HAP-1 (cell line): ENCODE measurements around the gene AADACL3.
"Not testable (repeated sequence)": the region's sequence is repeated elsewhere in the genome, so short reads cannot be mapped to it uniquely, and the experiment has no call there.

Experiments used
- DNase-seq, 2 experiments: peaks; one replicate each; pipeline ENCODE4 v3.0.0-alpha.2; 2016 to 2020; ENCODE audit warnings: low spot score in 2 of 2
- H3K27me3 ChIP-seq: fragments of 250-450 bp; sonication (Bioruptor Pico); 2 replicates; pipeline ENCODE4 v1.5.1; 2020; ENCODE audit warnings: low read depth, mild to moderate bottlenecking, moderate library complexity
- H3K36me3 ChIP-seq: fragments of 250-450 bp; sonication (Bioruptor Pico); replicated peaks from 2 replicates; pipeline ENCODE4 v1.5.1; 2020; ENCODE audit warnings: mild to moderate bottlenecking
- H3K4me1 ChIP-seq: fragments of 250-450 bp; sonication (Bioruptor Pico); 2 replicates; pipeline ENCODE4 v1.5.1; 2020; ENCODE audit warnings: mild to moderate bottlenecking
- H3K4me3 ChIP-seq: fragments of 250-450 bp; sonication (Bioruptor Pico); 2 replicates; pipeline ENCODE4 v1.5.1; 2020; ENCODE audit warnings: mild to moderate bottlenecking, moderate library complexity
- H3K9me3 ChIP-seq: fragments of 250-450 bp; sonication (Bioruptor Pico); 2 replicates; pipeline ENCODE4 v1.5.1; 2020; ENCODE audit warnings: mild to moderate bottlenecking, moderate library complexity
- in situ Hi-C: fragments of 300-500 bp; cut with MboI; formaldehyde crosslinking; loops from 3 replicates; pipeline ENCODE4 v1.14.3; 2020; ENCODE audit warnings: low sequenced_read_pairs, inconsistent platforms, mixed read lengths

Gene AADACL3

DNA sequence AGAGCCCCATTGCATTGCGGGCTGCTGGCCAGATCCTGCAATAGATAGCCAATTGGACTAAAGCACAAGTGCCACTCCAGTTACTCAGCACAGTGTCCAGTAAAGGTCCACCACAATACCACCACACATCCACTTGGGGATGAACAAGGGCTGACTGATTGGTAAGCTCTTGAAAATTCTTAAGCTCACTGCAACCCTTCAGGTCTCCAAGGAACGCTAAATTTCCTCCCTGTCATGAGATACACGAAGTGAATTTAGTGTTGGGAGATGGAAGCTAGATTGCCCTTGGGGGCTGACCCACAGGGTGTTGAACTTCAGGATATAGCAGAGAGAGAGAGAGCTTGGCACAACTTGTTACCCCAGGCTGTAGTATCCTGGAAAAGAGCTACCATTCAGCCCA is 9.8 kb upstream of the AADACL3 start:
- no peaks in the 10 kb centered on the region for H3K27me3 ChIP-seq
- no peaks in the 10 kb centered on the region for H3K36me3 ChIP-seq
- H3K9me3 ChIP-seq = no peaks in the 10 kb centered on the region
- H3K4me1 ChIP-seq = no peaks in the 10 kb centered on the region
- DNase-seq = no peak
- in situ Hi-C loops = no loop called here
- H3K4me3 ChIP-seq = no peak overlapping the region

DNA sequence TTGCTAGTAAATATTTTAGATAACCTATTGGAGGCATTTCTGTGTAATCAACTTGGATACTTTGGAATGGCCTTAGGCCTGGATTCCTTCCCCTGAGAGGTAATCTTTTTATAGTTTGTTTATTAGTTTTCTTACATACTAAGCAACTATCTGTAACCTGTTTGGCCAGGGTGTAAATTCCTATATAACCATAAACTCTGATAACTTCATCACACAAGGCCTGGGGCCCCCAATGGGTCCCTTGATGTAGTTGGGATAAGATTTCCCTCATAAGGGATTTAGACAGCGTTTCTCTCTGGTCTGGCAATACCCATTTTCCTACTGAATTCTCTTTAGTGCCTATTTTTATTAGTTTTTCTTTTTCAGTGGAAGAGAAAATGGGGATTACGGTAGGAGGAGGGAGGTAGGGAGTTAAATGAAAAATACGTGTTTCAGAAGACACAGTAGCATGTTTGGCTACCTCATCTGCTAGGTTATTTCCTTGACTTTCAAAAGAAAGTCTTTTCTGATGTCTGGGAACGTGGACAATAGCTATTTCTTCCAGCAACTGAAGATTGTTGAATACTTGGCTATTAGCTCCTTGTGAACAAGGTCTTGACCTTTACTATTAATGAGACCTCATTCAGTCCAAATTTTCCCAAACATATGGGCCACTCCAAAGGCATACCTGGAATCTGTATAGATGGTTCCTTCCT is 7.4 kb upstream of the AADACL3 start:
- Histone ChIP-seq H3K4me1 (no peaks in the 10 kb centered on the region), H3K4me3 (no peak overlapping the region), H3K36me3 (no peaks in the 10 kb centered on the region), H3K27me3 (no peaks in the 10 kb centered on the region), H3K9me3 (no peaks in the 10 kb centered on the region)
- in situ Hi-C loops = no loop called here
- DNase-seq = no peak

DNA sequence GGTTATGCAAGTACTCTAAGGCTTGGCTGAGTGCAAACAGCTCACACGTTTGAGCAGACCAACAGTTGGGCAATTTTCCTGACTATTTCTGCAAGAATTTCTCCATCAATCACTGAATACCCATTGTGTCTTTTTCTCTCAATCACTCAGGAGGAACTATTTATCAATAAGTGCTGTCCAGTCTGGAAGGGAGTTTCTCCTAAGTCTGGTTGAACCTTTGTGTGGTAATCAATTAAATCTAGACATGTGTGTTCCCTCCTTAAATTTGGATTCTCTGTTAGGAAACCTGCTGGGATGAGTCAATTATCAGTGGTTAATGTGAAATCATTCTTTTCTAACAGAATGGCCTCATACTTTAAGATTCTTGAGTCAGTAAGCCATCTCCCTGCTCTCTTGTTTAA is 6.8 kb upstream of the AADACL3 start:
- no peak overlapping the region for H3K4me3 ChIP-seq
- no peaks in the 10 kb centered on the region for H3K36me3 ChIP-seq
- in situ Hi-C loops = no loop called here
- no peak for DNase-seq
- H3K27me3 ChIP-seq = no peaks in the 10 kb centered on the region
- H3K4me1 ChIP-seq = no peaks in the 10 kb centered on the region
- H3K9me3 ChIP-seq = no peaks in the 10 kb centered on the region

DNA sequence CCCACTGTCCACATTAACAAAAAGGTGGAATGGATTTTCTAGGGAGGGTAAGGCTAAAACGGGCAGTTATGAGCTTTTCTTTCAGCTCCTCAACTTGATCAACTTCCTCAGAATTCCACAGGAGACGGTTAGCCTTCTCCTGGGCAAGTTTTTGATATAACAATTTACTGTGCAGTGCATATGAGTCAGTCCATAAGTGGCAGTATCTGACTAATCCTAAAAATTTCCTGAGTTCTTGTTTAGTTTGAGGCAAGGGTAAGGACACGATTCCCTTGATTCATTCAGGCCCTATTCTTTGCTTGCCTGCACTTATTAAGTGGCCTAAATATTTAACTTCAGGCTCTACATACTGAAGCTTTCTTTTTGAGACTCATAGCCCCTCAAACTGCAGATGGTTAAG is 6.2 kb upstream of the AADACL3 start:
- Histone ChIP-seq H3K9me3 (no peaks in the 10 kb centered on the region), H3K27me3 (no peaks in the 10 kb centered on the region), H3K4me1 (no peaks in the 10 kb centered on the region), H3K4me3 (no peak overlapping the region), H3K36me3 (no peaks in the 10 kb centered on the region)
- in situ Hi-C loops = no loop called here
- DNase-seq = no peak

DNA sequence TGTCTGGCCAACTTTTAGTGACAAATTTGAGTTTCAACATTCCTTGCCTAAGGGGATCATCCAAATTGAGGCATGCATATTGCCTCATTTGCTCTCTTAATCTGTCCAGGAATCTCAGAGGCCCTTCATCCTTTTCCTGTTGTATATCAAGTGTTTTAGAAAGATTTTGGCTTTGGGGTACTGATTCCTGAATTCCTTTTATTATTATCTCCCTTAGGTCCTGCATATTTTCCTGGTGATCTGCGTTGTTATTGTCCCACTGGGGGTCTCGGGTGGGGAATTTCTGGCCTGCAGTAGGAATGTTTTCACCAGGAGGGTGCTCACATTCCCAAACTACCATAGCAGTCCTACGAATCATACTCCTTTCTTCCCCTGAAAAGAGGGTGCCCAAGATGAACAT is 4.4 kb upstream of the AADACL3 start:
- no peak for DNase-seq

DNA sequence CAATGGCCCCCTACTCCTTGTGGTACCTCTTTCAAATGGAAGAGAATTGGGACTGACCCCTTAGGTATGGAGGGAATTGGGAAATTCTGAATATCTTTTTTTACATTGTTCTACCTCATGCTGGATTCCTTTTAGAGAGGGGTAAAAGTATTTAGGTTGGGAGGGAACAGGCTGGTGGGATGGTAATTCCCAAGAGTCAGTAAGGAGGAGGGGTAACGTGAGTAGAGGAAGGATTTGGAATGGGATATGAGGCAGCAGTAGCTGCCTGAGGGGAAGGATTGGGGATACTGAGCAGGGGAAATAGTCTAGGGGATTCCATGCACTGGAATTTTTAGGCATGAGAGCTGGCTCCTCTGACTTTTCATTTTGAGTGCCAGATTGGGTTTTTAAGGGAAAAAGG is 3.8 kb upstream of the AADACL3 start:
- Histone ChIP-seq H3K4me1 (no peaks in the 10 kb centered on the region), H3K4me3 (no peak overlapping the region), H3K9me3 (no peaks in the 10 kb centered on the region), H3K36me3 (no peaks in the 10 kb centered on the region), H3K27me3 (no peaks in the 10 kb centered on the region)
- in situ Hi-C loops = no loop called here
- no peak for DNase-seq

More for the DNA sequence above, 4.4 kb upstream of the AADACL3 start:
- in situ Hi-C loops = no loop called here
- H3K4me3 ChIP-seq = no peak overlapping the region
- H3K27me3 ChIP-seq = no peaks in the 10 kb centered on the region
- H3K4me1 ChIP-seq = no peaks in the 10 kb centered on the region
- no peaks in the 10 kb centered on the region for H3K36me3 ChIP-seq
- no peaks in the 10 kb centered on the region for H3K9me3 ChIP-seq

DNA sequence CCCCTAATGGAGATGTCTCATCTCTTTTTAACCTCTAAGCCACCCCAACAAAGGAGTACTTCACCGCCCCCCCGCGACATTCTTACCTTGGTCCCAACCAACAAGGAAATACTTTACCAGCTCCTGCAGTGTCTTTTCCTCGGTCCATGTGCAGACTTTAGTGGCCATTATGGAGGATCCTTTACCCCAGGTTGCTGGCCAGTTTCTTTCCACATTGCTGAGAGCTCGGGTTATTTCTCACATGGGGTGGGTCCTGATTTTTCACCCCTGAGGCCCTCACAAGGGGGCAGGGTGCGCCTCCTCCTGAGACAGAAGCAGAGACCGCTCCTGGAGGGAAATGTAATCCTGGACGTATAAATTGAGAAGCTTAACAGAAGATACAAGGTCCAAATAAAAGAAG is 3.0 kb upstream of the AADACL3 start:
- in situ Hi-C loops = no loop called here

DNA sequence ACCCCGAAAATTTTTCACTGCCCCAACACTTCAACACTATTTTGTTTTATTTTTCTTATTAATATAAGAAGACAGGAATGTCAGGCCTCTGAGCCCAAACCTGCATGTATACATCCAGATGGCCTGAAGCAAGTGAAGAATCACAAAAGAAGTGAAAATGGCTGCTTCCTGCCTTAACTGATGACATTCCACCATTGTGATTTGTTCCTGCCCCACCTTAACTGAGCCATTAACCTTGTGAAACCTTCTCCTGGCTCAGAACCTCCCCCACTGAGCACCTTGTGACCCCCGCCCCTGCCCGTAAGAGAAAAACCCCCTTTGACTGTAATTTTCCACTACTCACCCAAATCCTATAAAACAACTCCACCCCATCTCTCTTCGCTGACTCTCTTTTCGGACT is 2.3 kb upstream of the AADACL3 start:
- H3K9me3 ChIP-seq, in situ Hi-C loops, H3K36me3 ChIP-seq, DNase-seq, H3K27me3 ChIP-seq, H3K4me3 ChIP-seq, H3K4me1 ChIP-seq: not testable (repeated sequence)

More for the DNA sequence above, 3.0 kb upstream of the AADACL3 start:
- H3K36me3 ChIP-seq = no peaks in the 10 kb centered on the region
- no peaks in the 10 kb centered on the region for H3K9me3 ChIP-seq
- no peak for DNase-seq
- H3K4me1 ChIP-seq = no peaks in the 10 kb centered on the region
- H3K4me3 ChIP-seq = no peak overlapping the region
- H3K27me3 ChIP-seq = no peaks in the 10 kb centered on the region

DNA sequence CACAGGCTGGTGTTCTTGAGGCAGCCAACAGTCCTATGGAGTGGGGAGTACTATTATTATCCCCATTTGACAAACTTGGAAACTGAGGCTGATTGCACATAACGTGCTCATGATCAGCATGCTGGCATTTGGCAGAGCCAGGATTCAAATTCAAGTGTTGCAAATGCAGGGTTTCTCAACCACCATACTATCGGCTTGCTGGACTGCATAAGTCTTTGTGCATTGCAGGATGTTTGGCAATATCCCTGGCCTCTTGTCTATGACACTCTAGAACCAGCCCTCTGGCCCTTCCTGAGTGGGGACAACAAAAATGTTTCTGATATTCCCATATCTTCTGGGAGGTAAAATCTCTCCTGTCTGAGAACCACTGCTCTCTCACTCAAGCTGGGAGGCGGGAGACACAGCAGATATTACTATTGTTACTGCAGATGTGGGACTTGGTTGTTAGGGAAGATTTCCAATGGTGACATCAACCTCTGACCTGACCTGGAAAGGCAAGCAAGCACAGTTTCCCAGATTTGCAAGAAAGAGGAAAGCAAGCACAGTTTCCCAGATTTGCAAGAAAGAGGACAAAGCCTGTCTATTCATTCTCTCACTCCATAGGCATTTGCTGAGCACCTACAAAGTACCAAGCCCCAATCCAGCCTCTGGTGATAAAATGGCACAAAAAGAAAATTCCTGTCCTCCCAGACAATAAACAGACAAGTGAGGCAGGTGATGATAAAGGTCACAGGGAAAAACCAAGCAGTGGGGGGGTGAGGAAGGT is 1.0 kb upstream of the AADACL3 start:
- Histone ChIP-seq H3K27me3 (no peaks in the 10 kb centered on the region), H3K9me3 (no peaks in the 10 kb centered on the region), H3K36me3 (no peaks in the 10 kb centered on the region), H3K4me1 (no peaks in the 10 kb centered on the region), H3K4me3 (no peak overlapping the region)
- in situ Hi-C loops = no loop called here
- no peak for DNase-seq

DNA sequence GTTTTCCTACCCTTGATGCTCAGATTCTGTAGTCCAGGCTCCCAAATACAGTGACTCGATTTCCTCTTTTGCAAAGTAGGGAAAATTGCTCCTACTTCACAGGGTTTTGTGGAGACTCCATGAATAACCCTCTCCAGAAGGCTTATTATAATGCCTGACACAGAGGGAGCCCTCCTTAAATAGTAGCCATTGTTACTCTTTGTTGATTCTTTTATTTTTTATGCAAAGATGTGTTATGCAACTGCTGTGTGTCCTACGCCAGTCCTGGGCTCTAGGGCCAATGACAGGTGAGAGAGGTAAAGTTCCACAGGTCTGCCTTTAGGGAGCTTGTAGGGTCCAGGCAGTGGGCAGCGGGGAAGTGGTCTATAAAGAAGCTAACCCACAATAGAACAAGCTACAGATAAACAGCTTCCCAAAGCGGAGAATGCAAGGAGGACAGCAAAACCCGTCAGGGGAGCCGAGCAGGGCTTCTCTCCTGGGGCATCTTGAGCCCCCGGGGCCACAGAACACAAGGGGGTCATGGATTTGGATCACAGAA is 1.5 kb downstream of the AADACL3 start:
- H3K4me1 ChIP-seq = no peaks in the 10 kb centered on the region
- DNase-seq = peak in 1 of 2 experiments; percentile 35
- 0 out of 2 replicates have a peak, but pooled peaks cover 2% of the 10 kb centered on the region for H3K27me3 ChIP-seq
- in situ Hi-C loops = no loop called here
- H3K4me3 ChIP-seq = no peak overlapping the region
- H3K36me3 ChIP-seq = no peaks in the 10 kb centered on the region
- no peaks in the 10 kb centered on the region for H3K9me3 ChIP-seq

DNA sequence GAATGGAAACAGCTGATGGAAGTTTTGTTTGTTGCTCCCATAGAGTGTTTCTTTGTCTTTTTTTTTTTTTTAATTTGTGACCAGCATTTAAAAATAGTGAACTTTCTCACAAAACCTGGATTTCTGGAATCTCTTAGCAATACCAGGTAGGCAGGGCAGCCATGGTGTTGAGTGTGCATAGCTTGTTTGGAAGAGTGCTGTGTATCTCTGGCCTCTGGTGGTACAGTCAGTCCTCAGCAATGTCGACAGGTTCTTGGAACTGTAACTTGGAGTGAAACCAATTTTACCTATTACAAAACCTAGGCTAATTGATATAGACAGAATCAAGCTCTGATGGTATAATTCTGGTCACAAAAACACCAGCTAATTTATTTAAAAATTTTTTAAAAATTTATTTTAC is 6.7 kb downstream of the AADACL3 start:
- no peaks in the 10 kb centered on the region for H3K36me3 ChIP-seq
- no peak overlapping the region for H3K4me3 ChIP-seq
- H3K4me1 ChIP-seq = no peaks in the 10 kb centered on the region
- no peak for DNase-seq
- no peaks in the 10 kb centered on the region for H3K9me3 ChIP-seq
- H3K27me3 ChIP-seq = 0 out of 2 replicates have a peak, but pooled peaks cover 2% of the 10 kb centered on the region
- in situ Hi-C loops = no loop called here

DNA sequence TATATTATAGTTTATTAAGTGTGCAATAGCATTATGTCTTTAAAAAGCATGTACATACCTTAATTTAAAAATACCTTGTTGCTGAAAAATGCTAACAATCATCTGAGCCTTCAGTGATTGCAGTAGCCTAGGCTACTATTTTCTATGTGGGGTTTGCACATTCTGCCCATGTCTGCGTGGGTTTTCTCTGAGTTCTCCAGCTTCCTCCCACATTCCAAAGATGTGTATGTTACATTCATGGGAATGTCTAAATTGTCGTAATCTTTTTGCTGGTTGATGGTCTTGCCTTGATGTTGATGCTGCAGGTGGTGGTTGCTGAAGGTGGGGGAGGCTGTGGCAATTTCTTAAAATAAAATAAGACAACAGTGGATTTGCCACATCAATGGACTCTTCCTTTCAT is 12.5 kb downstream of the AADACL3 start:
- no peak overlapping the region for H3K4me3 ChIP-seq
- no peak for DNase-seq
- no peaks in the 10 kb centered on the region for H3K4me1 ChIP-seq
- no peaks in the 10 kb centered on the region for H3K27me3 ChIP-seq
- 0 out of 2 replicates have a peak, but pooled peaks cover 2% of the 10 kb centered on the region for H3K9me3 ChIP-seq
- in situ Hi-C loops = no loop called here
- H3K36me3 ChIP-seq = no peaks in the 10 kb centered on the region

DNA sequence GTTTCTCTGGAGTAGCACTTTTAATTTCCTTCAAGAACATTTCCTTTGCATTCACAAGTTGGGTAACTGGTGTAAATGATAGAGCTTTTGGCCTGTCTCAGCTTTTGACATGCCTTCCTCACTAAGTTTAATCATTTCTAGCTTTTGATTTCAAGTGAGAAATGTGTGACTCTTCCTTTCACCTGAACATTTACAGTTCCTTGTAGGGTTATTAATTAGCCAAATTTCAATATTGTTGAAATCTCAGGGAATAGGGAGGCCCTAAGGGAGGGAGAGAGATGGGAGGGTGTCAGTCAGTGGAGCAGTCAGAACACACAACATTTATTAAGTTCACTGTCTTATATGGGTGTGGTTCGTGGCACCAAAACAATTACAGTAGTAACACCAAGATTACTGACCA is 14.2 kb downstream of the AADACL3 start:
- Histone ChIP-seq H3K9me3 (0 out of 2 replicates have a peak, but pooled peaks cover 2% of the 10 kb centered on the region), H3K4me1 (no peaks in the 10 kb centered on the region), H3K27me3 (no peaks in the 10 kb centered on the region), H3K36me3 (no peaks in the 10 kb centered on the region), H3K4me3 (no peak overlapping the region)
- DNase-seq = no peak
- in situ Hi-C loops = no loop called here

DNA sequence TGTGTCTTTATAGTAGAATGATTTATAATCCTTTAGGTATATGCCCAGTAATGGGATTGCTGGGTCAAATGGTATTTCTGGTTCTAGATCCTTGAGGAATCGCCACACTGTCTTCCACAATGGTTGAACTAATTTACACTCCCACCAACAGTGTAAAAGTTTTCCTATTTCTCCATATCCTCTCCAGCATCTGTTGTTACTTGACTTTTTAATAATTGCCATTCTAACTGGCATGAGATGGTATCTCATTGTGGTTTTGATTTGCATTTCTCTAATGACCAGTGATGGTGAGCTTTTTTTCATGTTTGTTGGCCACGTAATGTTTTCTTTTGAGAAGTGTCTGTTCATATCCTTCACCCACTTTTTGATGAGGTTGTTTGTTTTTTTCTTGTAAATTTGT is 15.2 kb downstream of the AADACL3 start:
- H3K9me3 ChIP-seq, H3K36me3 ChIP-seq, H3K4me1 ChIP-seq, in situ Hi-C loops, H3K27me3 ChIP-seq, DNase-seq, H3K4me3 ChIP-seq: not testable (repeated sequence)
